GM12891 (cell line): ENCODE measurements around the gene ASCL2.

Experiments used
- PAX5 ChIP-seq: IDR thresholded peaks from 2 replicates; pipeline ENCODE4 v1.6.1; 2011; ENCODE audit warnings: low read length, moderate library complexity, mild to moderate bottlenecking; ENCODE audit not compliant: insufficient read depth, severe bottlenecking
- POLR2A ChIP-seq: IDR thresholded peaks from 2 replicates; pipeline ENCODE4 v1.6.1; 2011; ENCODE audit warnings: low read depth, low read length, control low read depth
- POLR2AphosphoS5 ChIP-seq: IDR thresholded peaks from 2 replicates; pipeline ENCODE4 v1.6.1; 2011; ENCODE audit warnings: low read depth, low read length, control low read depth

GRCh38 chr11:2318707-2319106, 48.3 kb upstream of the ASCL2 start:
- TF ChIP-seq POLR2AphosphoS5 (no peak), POLR2A (no peak), PAX5 (no peak)
